Measurements from ENCODE around the gene CA10.

The CA10 gene

GRCh38 chr17:51751072-51751471, 407.4 kb downstream of the CA10 start:
- DNase-seq = no peak

GRCh38 chr17:51748749-51749604, 409.5 kb downstream of the CA10 start:
- no peak for DNase-seq

GRCh38 chr17:51746421-51746820, 412.1 kb downstream of the CA10 start:
- no peak for DNase-seq

GRCh38 chr17:51745993-51746392, 412.5 kb downstream of the CA10 start:
- DNase-seq = no peak

GRCh38 chr17:51743477-51743876, 415.0 kb downstream of the CA10 start:
- DNase-seq = no peak

- no peak for DNase-seq
These were observed 415.9 kb downstream of the CA10 start for GRCh38 chr17:51742571-51742970.

- DNase-seq = no peak
These were observed 417.1 kb downstream of the CA10 start for GRCh38 chr17:51741458-51741857.

- DNase-seq = no peak
These were observed 418.0 kb downstream of the CA10 start for GRCh38 chr17:51740531-51740930.

GRCh38 chr17:51739245-51739886, 419.1 kb downstream of the CA10 start:
- DNase-seq = peak; percentile 19

GRCh38 chr17:51736356-51736755, 422.2 kb downstream of the CA10 start:
- DNase-seq = no peak

- no peak for DNase-seq
These were observed 423.5 kb downstream of the CA10 start for GRCh38 chr17:51734976-51735375.

- DNase-seq = no peak
These were observed 424.1 kb downstream of the CA10 start for GRCh38 chr17:51734462-51734861.

- DNase-seq = no peak
These were observed 425.3 kb downstream of the CA10 start for GRCh38 chr17:51733166-51733565.

GRCh38 chr17:51731941-51732722, 426.4 kb downstream of the CA10 start:
- no peak for DNase-seq

GRCh38 chr17:51730303-51731050, 428.0 kb downstream of the CA10 start:
- no peak for DNase-seq

GRCh38 chr17:51725185-51725584, 433.3 kb downstream of the CA10 start:
- no peak for DNase-seq

GRCh38 chr17:51724043-51724580, 434.4 kb downstream of the CA10 start:
- no peak for DNase-seq

- DNase-seq = no peak
These were observed 435.5 kb downstream of the CA10 start for GRCh38 chr17:51722994-51723393.

GRCh38 chr17:51721730-51722129, 436.8 kb downstream of the CA10 start:
- DNase-seq = no peak

- no peak for DNase-seq
These were observed 438.1 kb downstream of the CA10 start for GRCh38 chr17:51720439-51720838.

GRCh38 chr17:51718983-51719382, 439.5 kb downstream of the CA10 start:
- no peak for DNase-seq

GRCh38 chr17:51711581-51711980, 446.9 kb downstream of the CA10 start:
- DNase-seq = no peak

GRCh38 chr17:51710634-51710979, 447.9 kb downstream of the CA10 start:
- DNase-seq = no peak
